DND-41 (cell line): ENCODE results near the gene CAPNS2.

Source experiments
- EZH2 ChIP-seq: IDR thresholded peaks from 3 replicates; pipeline ENCODE4 v1.6.1; 2012; ENCODE audit warnings: borderline replicate concordance, low read depth, mild to moderate bottlenecking, moderate library complexity, low read length, inconsistent platforms; ENCODE audit not compliant: severe bottlenecking
- TF ChIP-seq, protein P1 (sequence below): IDR thresholded peaks from 2 replicates; pipeline ENCODE4 v1.5.1; 2012; ENCODE audit warnings: borderline replicate concordance, low read length, moderate library complexity, mild to moderate bottlenecking; ENCODE audit not compliant: poor library complexity, severe bottlenecking; ENCODE audit errors: extremely low read depth

- TF ChIP-seq, protein P1, sequence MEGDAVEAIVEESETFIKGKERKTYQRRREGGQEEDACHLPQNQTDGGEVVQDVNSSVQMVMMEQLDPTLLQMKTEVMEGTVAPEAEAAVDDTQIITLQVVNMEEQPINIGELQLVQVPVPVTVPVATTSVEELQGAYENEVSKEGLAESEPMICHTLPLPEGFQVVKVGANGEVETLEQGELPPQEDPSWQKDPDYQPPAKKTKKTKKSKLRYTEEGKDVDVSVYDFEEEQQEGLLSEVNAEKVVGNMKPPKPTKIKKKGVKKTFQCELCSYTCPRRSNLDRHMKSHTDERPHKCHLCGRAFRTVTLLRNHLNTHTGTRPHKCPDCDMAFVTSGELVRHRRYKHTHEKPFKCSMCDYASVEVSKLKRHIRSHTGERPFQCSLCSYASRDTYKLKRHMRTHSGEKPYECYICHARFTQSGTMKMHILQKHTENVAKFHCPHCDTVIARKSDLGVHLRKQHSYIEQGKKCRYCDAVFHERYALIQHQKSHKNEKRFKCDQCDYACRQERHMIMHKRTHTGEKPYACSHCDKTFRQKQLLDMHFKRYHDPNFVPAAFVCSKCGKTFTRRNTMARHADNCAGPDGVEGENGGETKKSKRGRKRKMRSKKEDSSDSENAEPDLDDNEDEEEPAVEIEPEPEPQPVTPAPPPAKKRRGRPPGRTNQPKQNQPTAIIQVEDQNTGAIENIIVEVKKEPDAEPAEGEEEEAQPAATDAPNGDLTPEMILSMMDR, result no peak
- TF ChIP-seq EZH2, result no peak
Observed at GRCh38 chr16:55562936-55563335, 3.5 kb upstream of the CAPNS2 start.
